HL-60 (cell line): Measurements from ENCODE around the gene TRIM36.
A peak's percentile ranks its signal among the peaks of the same experiment; 100 is the strongest.

Source experiments
- DNase-seq, 2 experiments: peaks; one replicate each; pipeline ENCODE4 v3.0.0-alpha.2; 2010 to 2020; ENCODE audit warnings: low read depth in 1 of 2, low spot score in 1 of 2
- H3K27ac ChIP-seq: fragments of 250-450 bp; sonication (Bioruptor Pico); replicated peaks from 2 replicates; pipeline ENCODE4 v1.5.1; 2020; ENCODE audit warnings: mild to moderate bottlenecking, moderate library complexity
- H3K27me3 ChIP-seq: fragments of 250-450 bp; sonication (Bioruptor Pico); 2 replicates; pipeline ENCODE4 v1.5.1; 2021; ENCODE audit warnings: mild to moderate bottlenecking, moderate library complexity; ENCODE audit not compliant: insufficient read depth, poor library complexity, severe bottlenecking
- H3K4me3 ChIP-seq: replicated peaks from 2 replicates; pipeline ENCODE4 v1.5.1; 2011; ENCODE audit warnings: mild to moderate bottlenecking, control low read depth, low read length; ENCODE audit not compliant: insufficient read depth
- CTCF ChIP-seq: IDR thresholded peaks from one replicate; pipeline ENCODE4 v1.5.1; 2011; ENCODE audit warnings: low read length, control low read depth, inconsistent platforms; ENCODE audit not compliant: insufficient read depth
- GABPA ChIP-seq: IDR thresholded peaks from 2 replicates; pipeline ENCODE4 v1.6.1; 2012; ENCODE audit warnings: low read depth
- POLR2AphosphoS5 ChIP-seq: IDR thresholded peaks from 2 replicates; pipeline ENCODE4 v1.6.1; 2012; ENCODE audit warnings: low read depth
- REST ChIP-seq: IDR thresholded peaks from 2 replicates; pipeline ENCODE4 v1.6.1; 2012; ENCODE audit warnings: low read depth; ENCODE audit not compliant: insufficient replicate concordance
- SPI1 ChIP-seq: IDR thresholded peaks from 2 replicates; pipeline ENCODE4 v1.6.1; 2012; ENCODE audit warnings: low read depth, mild to moderate bottlenecking, borderline replicate concordance

Gene TRIM36

GRCh38 chr5:115147052-115147451 is 22.7 kb downstream of the TRIM36 start:
- no peaks in the 10 kb centered on the region for H3K27me3 ChIP-seq
- no peak overlapping the region for H3K27ac ChIP-seq
- no peak overlapping the region for H3K4me3 ChIP-seq
- DNase-seq = no peak
- TF ChIP-seq CTCF (no peak), SPI1 (no peak), GABPA (no peak), POLR2AphosphoS5 (no peak), REST (no peak)

GRCh38 chr5:115136294-115136693 is 33.4 kb downstream of the TRIM36 start:
- DNase-seq = no peak
- TF ChIP-seq POLR2AphosphoS5 (no peak), SPI1 (no peak)
- Histone ChIP-seq H3K27me3 (no peaks in the 10 kb centered on the region), H3K4me3 (no peak overlapping the region), H3K27ac (no peak overlapping the region)

- peak; percentile 22 to 29 for DNase-seq
- Histone ChIP-seq H3K27me3 (no peaks in the 10 kb centered on the region), H3K4me3 (no peak overlapping the region), H3K27ac (peak overlapping the region; percentile 56)
- TF ChIP-seq SPI1 = peak; percentile 73; the same call in 1 of the 2 replicates
- TF ChIP-seq GABPA = no peak
- TF ChIP-seq REST = no peak
Measured at GRCh38 chr5:115132465-115132864, 37.2 kb downstream of the TRIM36 start.

- no peak overlapping the region for H3K27ac ChIP-seq
- no peaks in the 10 kb centered on the region for H3K27me3 ChIP-seq
- TF ChIP-seq REST (no peak), SPI1 (no peak), GABPA (no peak), POLR2AphosphoS5 (no peak), CTCF (no peak)
- no peak for DNase-seq
- no peak overlapping the region for H3K4me3 ChIP-seq
Measured at GRCh38 chr5:115126303-115126702, 43.4 kb downstream of the TRIM36 start.
